Uterus (tissue), 4 donors: ENCODE measurements around the gene FGF14. TPM values are rescaled to one million over a fixed set of nuclear protein-coding genes. Genes with fewer than 3 reads are reported as not detected.

Experiments used
- DNase-seq, 2 donors: peaks; one replicate each; pipeline ENCODE4 v3.0.0-alpha.2; 2019 to 2020
- H3K27ac ChIP-seq, 2 donors: fragments of 200-600 bp; sonication (generic); 1 replicate in 1 of 2; 2 replicates in 1 of 2; pipeline ENCODE4 v1.5.1; 2016 to 2018
- H3K27me3 ChIP-seq, 2 donors: fragments of 200-600 bp; sonication (generic); one replicate each; pipeline ENCODE4 v1.5.1; 2018 to 2019; ENCODE audit warnings: control low read depth in 1 of 2
- H3K36me3 ChIP-seq, 2 donors: fragments of 200-600 bp; sonication (generic); one replicate each; pipeline ENCODE4 v1.5.1; 2019; ENCODE audit warnings: control low read depth in 1 of 2
- H3K4me1 ChIP-seq, 2 donors: fragments of 200-600 bp; sonication (generic); one replicate each; pipeline ENCODE4 v1.5.1; 2018 to 2019; ENCODE audit warnings: control low read depth in 1 of 2
- H3K4me3 ChIP-seq, 2 donors: fragments of 200-600 bp; sonication (generic); 1 replicate in 1 of 2; 2 replicates in 1 of 2; pipeline ENCODE4 v1.5.1; 2018 to 2019; ENCODE audit warnings: mild to moderate bottlenecking in 1 of 2
- H3K9me3 ChIP-seq, 2 donors: fragments of 200-600 bp; sonication (generic); one replicate each; pipeline ENCODE4 v1.5.1; 2019; ENCODE audit warnings: control low read depth in 1 of 2
- CTCF ChIP-seq, 4 experiments: fragments of 200-600 bp in 2 of 4; fragments of 450-650 bp in 2 of 4; sonication (generic) in 2 of 4; IDR thresholded peaks; one replicate each; pipeline ENCODE4 v1.5.1; 2016 to 2019; ENCODE audit warnings: antibody characterized with exemption in 4 of 4, mild to moderate bottlenecking in 2 of 4, moderate library complexity in 1 of 4
- POLR2A ChIP-seq, 2 donors: fragments of 450-650 bp; IDR thresholded peaks; one replicate each; pipeline ENCODE4 v1.6.1; 2016; ENCODE audit warnings: antibody characterized with exemption in 2 of 2, mild to moderate bottlenecking in 1 of 2, moderate library complexity in 1 of 2
- intact Hi-C: fragments of 100-400 bp; cut with DNase I; formaldehyde crosslinking; loops from one replicate; pipeline ENCODE4 v1.15.1; 2023; ENCODE audit warnings: low total_unique reads
- total RNA-seq, 4 donors: library from RNA; depleted of rRNA in 3 of 4; stranded (reverse); fragments of >200 nt in 3 of 4; gene quantifications; one replicate each; pipeline versions ENCODE4 v1.1.0 to v1.2.4, GENCODE V29; 2014 to 2023
- donor health status: DM: yes; HTN: yes; CAD: no.

The FGF14 gene
- total RNA-seq, 4 donors from 2014 or later: under 0.01 to 0.98 (median 0.62) TPM; not detected in 1

- intact Hi-C loops: no loop called here
These were observed 115.5 kb downstream of the FGF14 start for GRCh38 chr13:102286326-102286725.

GRCh38 chr13:102280366-102280765 lies 121.5 kb downstream of the FGF14 start:
- TF ChIP-seq POLR2A (IDR thresholded peaks at IDR 0.05) (no peak), CTCF (IDR thresholded peaks at IDR 0.05) (no peak)
- DNase-seq: no peak
- Histone ChIP-seq H3K9me3 (no peaks in the 10 kb centered on the region), H3K36me3 (no peaks in the 10 kb centered on the region), H3K4me3 (no peak overlapping the region), H3K27me3 (no peaks in the 10 kb centered on the region), H3K27ac (no peak overlapping the region), H3K4me1 (no peaks in the 10 kb centered on the region)
- intact Hi-C loops: no loop called here

More at GRCh38 chr13:102286326-102286725, 115.5 kb downstream of the FGF14 start:
- Histone ChIP-seq H3K9me3 (no peaks in the 10 kb centered on the region), H3K36me3 (no peaks in the 10 kb centered on the region), H3K4me1 (no peaks in the 10 kb centered on the region), H3K27me3 (no peaks in the 10 kb centered on the region), H3K4me3 (no peak overlapping the region), H3K27ac (no peak overlapping the region)
- DNase-seq: no peak
- no peak for TF ChIP-seq POLR2A (IDR thresholded peaks at IDR 0.05)
- no peak for TF ChIP-seq CTCF (IDR thresholded peaks at IDR 0.05)

GRCh38 chr13:102277286-102277685 lies 124.6 kb downstream of the FGF14 start:
- no peaks in the 10 kb centered on the region for H3K27me3 ChIP-seq
- no peaks in the 10 kb centered on the region for H3K9me3 ChIP-seq
- H3K4me1 ChIP-seq: no peaks in the 10 kb centered on the region
- no peak for TF ChIP-seq CTCF (IDR thresholded peaks at IDR 0.05)
- TF ChIP-seq POLR2A (IDR thresholded peaks at IDR 0.05): no peak
- DNase-seq: peak; percentile 28 to 52
- H3K4me3 ChIP-seq: no peak overlapping the region
- H3K27ac ChIP-seq: peak overlapping the region; percentile 39 to 59
- H3K36me3 ChIP-seq: no peaks in the 10 kb centered on the region
- intact Hi-C loops: no loop called here

GRCh38 chr13:102276404-102276803 lies 125.4 kb downstream of the FGF14 start:
- H3K27ac ChIP-seq: peak overlapping the region; percentile 5 to 59
- TF ChIP-seq CTCF (IDR thresholded peaks at IDR 0.05): no peak
- TF ChIP-seq POLR2A (IDR thresholded peaks at IDR 0.05): no peak
- intact Hi-C loops: no loop called here
- H3K9me3 ChIP-seq: no peaks in the 10 kb centered on the region
- no peaks in the 10 kb centered on the region for H3K36me3 ChIP-seq
- DNase-seq: no peak
- H3K27me3 ChIP-seq: no peaks in the 10 kb centered on the region
- H3K4me1 ChIP-seq: no peaks in the 10 kb centered on the region
- no peak overlapping the region for H3K4me3 ChIP-seq

- H3K27ac ChIP-seq: peak overlapping the region in 1 of 2 donors; percentile 59
These were observed 125.9 kb downstream of the FGF14 start for GRCh38 chr13:102275969-102276368.

More at GRCh38 chr13:102275969-102276368, 125.9 kb downstream of the FGF14 start:
- TF ChIP-seq POLR2A (IDR thresholded peaks at IDR 0.05) (no peak), CTCF (IDR thresholded peaks at IDR 0.05) (no peak)
- H3K4me1 ChIP-seq: no peaks in the 10 kb centered on the region
- H3K4me3 ChIP-seq: no peak overlapping the region
- H3K36me3 ChIP-seq: no peaks in the 10 kb centered on the region
- no peaks in the 10 kb centered on the region for H3K27me3 ChIP-seq
- no peak for DNase-seq
- no peaks in the 10 kb centered on the region for H3K9me3 ChIP-seq
- intact Hi-C loops: no loop called here
